Tibial nerve (tissue), 3 donors: ENCODE results near the gene BTAF1.

Experiments
- CTCF ChIP-seq, 5 experiments: fragments of 200-600 bp in 3 of 5; fragments of 450-650 bp in 2 of 5; sonication (generic) in 3 of 5; IDR thresholded peaks; one replicate each; pipeline ENCODE4 v1.5.1; 2016 to 2019; ENCODE audit warnings: antibody characterized with exemption in 5 of 5, mild to moderate bottlenecking in 3 of 5, moderate library complexity in 2 of 5
- POLR2A ChIP-seq, 2 donors: fragments of 450-650 bp; IDR thresholded peaks; one replicate each; pipeline ENCODE4 v1.6.1; 2017; ENCODE audit warnings: antibody characterized with exemption in 2 of 2, mild to moderate bottlenecking in 2 of 2, moderate library complexity in 2 of 2

- TF ChIP-seq CTCF (IDR thresholded peaks at IDR 0.05) (no peak), POLR2A (IDR thresholded peaks at IDR 0.05) (no peak)
Observed at GRCh38 chr10:91987397-91988037, 63.9 kb downstream of the BTAF1 start.
